ENCODE measurements around the gene IMPA2. TPM values are rescaled to one million over a fixed set of nuclear protein-coding genes. Genes with fewer than 3 reads are reported as not detected.

The IMPA2 gene
- total RNA-seq, 4 donors from 2014 or later, result 50.1 to 290 (median 84.6) TPM

GRCh38 chr18:12015416-12016062 lies 34.2 kb downstream of the IMPA2 start:
- DNase-seq, result peak; percentile 85
- intact Hi-C loops (cut with DNase I; ENCODE audit: low total_unique reads) (loop anchor here (10.0 kb wide), 1 partner anchor 559 kb away; no protein-coding TSS in a partner anchor), in situ Hi-C loops (cut with MboI; ENCODE audit: low pct_ligation_motif_present in 1 of 4, low pct_unique_long_range_greater_than_20kb in 1 of 4, low sequenced_read_pairs in 3 of 4) (no loop called here)
- TF ChIP-seq POLR2A (IDR thresholded peaks at IDR 0.05) (no peak), POLR2AphosphoS5 (IDR thresholded peaks at IDR 0.05) (peak; percentile 38 to 81 (median 69))
- H3K4me1 ChIP-seq, result peaks cover 32 to 45% (median 35%) of the 10 kb centered on the region in 4 donors
- H3K36me3 ChIP-seq, result peaks cover 0 to 5% (median 0%) of the 10 kb centered on the region in 4 donors
- peak overlapping the region; percentile 86 to 91 (median 90) for H3K27ac ChIP-seq
- H3K4me3 ChIP-seq, result no peak overlapping the region
- no peaks in the 10 kb centered on the region for H3K27me3 ChIP-seq
- H3K9me3 ChIP-seq, result no peaks in the 10 kb centered on the region
- WGBS, 2 donors (ENCODE audit: low coverage in 1 of 2), result 37 to 40% methylated on average over 2 to 13 of the region's 13 CpGs

GRCh38 chr18:12017081-12017480 lies 35.8 kb downstream of the IMPA2 start:
- Histone ChIP-seq H3K9me3 (no peaks in the 10 kb centered on the region), H3K27me3 (no peaks in the 10 kb centered on the region), H3K27ac (no peak overlapping the region), H3K4me1 (peaks cover 24 to 30% (median 29%) of the 10 kb centered on the region in 4 donors), H3K4me3 (no peak overlapping the region), H3K36me3 (peaks cover 0 to 5% (median 0%) of the 10 kb centered on the region in 4 donors)
- in situ Hi-C loops (cut with MboI; ENCODE audit: low pct_ligation_motif_present in 1 of 4, low pct_unique_long_range_greater_than_20kb in 1 of 4, low sequenced_read_pairs in 3 of 4), result no loop called here
- DNase-seq, result no peak
- intact Hi-C loops (cut with DNase I; ENCODE audit: low total_unique reads), result loop anchor here (10.0 kb wide), 1 partner anchor 558 kb away; no protein-coding TSS in a partner anchor
- TF ChIP-seq CTCF (IDR thresholded peaks at IDR 0.05) (no peak), EP300 (IDR thresholded peaks at IDR 0.05; ENCODE audit: low read depth) (no peak), POLR2AphosphoS5 (IDR thresholded peaks at IDR 0.05) (no peak), POLR2A (IDR thresholded peaks at IDR 0.05) (no peak)
- 87% methylated on average over 5 of the region's 5 CpGs; no CpG with 5 or more reads in 1 of the 2 donors for WGBS, 2 donors (ENCODE audit: low coverage in 1 of 2)

- Histone ChIP-seq H3K9me3 (no peaks in the 10 kb centered on the region), H3K27ac (no peak overlapping the region), H3K4me3 (no peak overlapping the region), H3K4me1 (peaks cover 20 to 24% (median 23%) of the 10 kb centered on the region in 4 donors), H3K36me3 (peaks cover 0 to 5% (median 0%) of the 10 kb centered on the region in 4 donors), H3K27me3 (no peaks in the 10 kb centered on the region)
- intact Hi-C loops (cut with DNase I; ENCODE audit: low total_unique reads) (loop anchor here (10.0 kb wide), 1 partner anchor 556 kb away; no protein-coding TSS in a partner anchor), in situ Hi-C loops (cut with MboI; ENCODE audit: low pct_ligation_motif_present in 1 of 4, low pct_unique_long_range_greater_than_20kb in 1 of 4, low sequenced_read_pairs in 3 of 4) (no loop called here)
- no peak for TF ChIP-seq CTCF (IDR thresholded peaks at IDR 0.05)
- no peak for TF ChIP-seq EP300 (IDR thresholded peaks at IDR 0.05; ENCODE audit: low read depth)
- no peak for TF ChIP-seq POLR2AphosphoS5 (IDR thresholded peaks at IDR 0.05)
- TF ChIP-seq POLR2A (IDR thresholded peaks at IDR 0.05), result no peak
- 99 to 100% methylated on average over 1 to 7 of the region's 7 CpGs for WGBS, 2 donors (ENCODE audit: low coverage in 1 of 2)
- no peak for DNase-seq
Observed at GRCh38 chr18:12018861-12019260, 37.6 kb downstream of the IMPA2 start.

GRCh38 chr18:12021077-12021476 lies 39.8 kb downstream of the IMPA2 start:
- H3K4me3 ChIP-seq, result no peak overlapping the region
- intact Hi-C loops (cut with DNase I; ENCODE audit: low total_unique reads) (no loop called here), in situ Hi-C loops (cut with MboI; ENCODE audit: low pct_ligation_motif_present in 1 of 4, low pct_unique_long_range_greater_than_20kb in 1 of 4, low sequenced_read_pairs in 3 of 4) (no loop called here)
- peaks cover 3 to 6% (median 5%) of the 10 kb centered on the region in 4 donors for H3K4me1 ChIP-seq
- H3K27me3 ChIP-seq, result no peaks in the 10 kb centered on the region
- no peaks in the 10 kb centered on the region for H3K9me3 ChIP-seq
- TF ChIP-seq EP300 (IDR thresholded peaks at IDR 0.05; ENCODE audit: low read depth) (no peak), CTCF (IDR thresholded peaks at IDR 0.05) (no peak), POLR2A (IDR thresholded peaks at IDR 0.05) (no peak), POLR2AphosphoS5 (IDR thresholded peaks at IDR 0.05) (no peak)
- DNase-seq, result no peak
- no peak overlapping the region for H3K27ac ChIP-seq
- WGBS, 2 donors (ENCODE audit: low coverage in 1 of 2), result 95 to 100% methylated on average over 2 of the region's 2 CpGs
- H3K36me3 ChIP-seq, result peaks cover 0 to 5% (median 0%) of the 10 kb centered on the region in 4 donors
